GM12878 (cell line): Measurements from ENCODE around the gene PIGM.

Source experiments
- FOXM1 ChIP-seq: IDR thresholded peaks from 2 replicates; pipeline ENCODE4 v1.6.1; 2012; ENCODE audit warnings: low read depth, mild to moderate bottlenecking, inconsistent platforms, low read length, moderate library complexity
- POLR2A ChIP-seq: IDR thresholded peaks from 2 replicates; pipeline ENCODE4 v1.6.1; 2011; ENCODE audit warnings: low read depth, mild to moderate bottlenecking, low read length
- POLR2AphosphoS5 ChIP-seq: IDR thresholded peaks from 2 replicates; pipeline ENCODE4 v1.6.1; 2011; ENCODE audit warnings: mild to moderate bottlenecking, low read length, inconsistent platforms
- RB1 ChIP-seq: fragments of 450-650 bp; formaldehyde crosslinking; IDR thresholded peaks from 2 replicates; pipeline ENCODE4 v1.6.1; 2017; ENCODE audit warnings: mild to moderate bottlenecking, borderline replicate concordance
- TF ChIP-seq, protein P1 (sequence below), 3 experiments: IDR thresholded peaks in 2 of 3; conservative IDR thresholded peaks in 1 of 3; 2 replicates each; pipeline ENCODE4 v1.5.1; 2011; ENCODE audit warnings: low read depth in 3 of 3, low read length in 3 of 3, mild to moderate bottlenecking in 3 of 3, control low read depth in 2 of 3, moderate library complexity in 2 of 3, inconsistent platforms in 1 of 3, mixed read lengths in 1 of 3; ENCODE audit not compliant: control insufficient read depth in 2 of 3, insufficient read depth in 1 of 3; ENCODE audit errors: extremely low read depth in 1 of 3

GRCh38 chr1:160020196-160020595 is 11.6 kb downstream of the PIGM start:
- TF ChIP-seq RB1 (no peak), FOXM1 (no peak), POLR2A (no peak), POLR2AphosphoS5 (no peak)
- TF ChIP-seq, protein P1, sequence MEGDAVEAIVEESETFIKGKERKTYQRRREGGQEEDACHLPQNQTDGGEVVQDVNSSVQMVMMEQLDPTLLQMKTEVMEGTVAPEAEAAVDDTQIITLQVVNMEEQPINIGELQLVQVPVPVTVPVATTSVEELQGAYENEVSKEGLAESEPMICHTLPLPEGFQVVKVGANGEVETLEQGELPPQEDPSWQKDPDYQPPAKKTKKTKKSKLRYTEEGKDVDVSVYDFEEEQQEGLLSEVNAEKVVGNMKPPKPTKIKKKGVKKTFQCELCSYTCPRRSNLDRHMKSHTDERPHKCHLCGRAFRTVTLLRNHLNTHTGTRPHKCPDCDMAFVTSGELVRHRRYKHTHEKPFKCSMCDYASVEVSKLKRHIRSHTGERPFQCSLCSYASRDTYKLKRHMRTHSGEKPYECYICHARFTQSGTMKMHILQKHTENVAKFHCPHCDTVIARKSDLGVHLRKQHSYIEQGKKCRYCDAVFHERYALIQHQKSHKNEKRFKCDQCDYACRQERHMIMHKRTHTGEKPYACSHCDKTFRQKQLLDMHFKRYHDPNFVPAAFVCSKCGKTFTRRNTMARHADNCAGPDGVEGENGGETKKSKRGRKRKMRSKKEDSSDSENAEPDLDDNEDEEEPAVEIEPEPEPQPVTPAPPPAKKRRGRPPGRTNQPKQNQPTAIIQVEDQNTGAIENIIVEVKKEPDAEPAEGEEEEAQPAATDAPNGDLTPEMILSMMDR (IDR thresholded peaks at IDR 0.05 in 2 of 3, conservative IDR thresholded peaks at IDR 0.05 in 1 of 3; ENCODE audit: control insufficient read depth in 2 of 3, extremely low read depth in 1 of 3, insufficient read depth in 1 of 3, low read depth in 3 of 3, low read length in 3 of 3): no peak
